Measurements from ENCODE around the gene MIER2.
"Not testable (repeated sequence)": the region's sequence is repeated elsewhere in the genome, so short reads cannot be mapped to it uniquely, and the experiment has no call there.

The MIER2 gene

GRCh38 chr19:344625-345319 lies at the start of gene MIER2:
Gene MIER2 (minus strand): TSS chr19:344796. CDS start chr19:344782, 14 bp downstream.
- peak within 1 kb of the TSS; percentile 79 for H3K9ac ChIP-seq
- H3K27ac ChIP-seq: peak within 1 kb of the TSS; percentile 78
- peak within 1 kb of the TSS; percentile 79 for H3K4me2 ChIP-seq
- H3K9me3 ChIP-seq: peaks cover 9% of the 10 kb centered on the region; the same call in 1 of the 2 replicates
- no peaks in the 10 kb centered on the region for H3K27me3 ChIP-seq
- H3K36me3 ChIP-seq: peaks cover 11% of the 10 kb centered on the region
- H3K4me3 ChIP-seq: peak within 1 kb of the TSS; percentile 73
- H4K20me1 ChIP-seq: peaks cover 38% of the 10 kb centered on the region
- no peak for TF ChIP-seq Cebpa-rat (IDR thresholded peaks at IDR 0.05)
- peaks cover 38% of the 10 kb centered on the region for H3K4me1 ChIP-seq

GRCh38 chr19:393560-393959 lies 49.0 kb upstream of the MIER2 start:
- not testable (repeated sequence) for H3K4me2 ChIP-seq, H4K20me1 ChIP-seq, H3K4me3 ChIP-seq, H3K27ac ChIP-seq, H3K27me3 ChIP-seq, H3K9ac ChIP-seq, H3K4me1 ChIP-seq, H3K36me3 ChIP-seq
- H3K9me3 ChIP-seq: peaks cover 97% of the 10 kb centered on the region

- H4K20me1 ChIP-seq: no peaks in the 10 kb centered on the region
- H3K36me3 ChIP-seq: no peaks in the 10 kb centered on the region
- no peak overlapping the region for H3K4me3 ChIP-seq
- H3K9ac ChIP-seq: no peak overlapping the region
- no peaks in the 10 kb centered on the region for H3K27me3 ChIP-seq
- no peak overlapping the region for H3K4me2 ChIP-seq
- TF ChIP-seq Cebpa-rat (IDR thresholded peaks at IDR 0.05): 0 out of 2 replicates have a peak, but pooled peaks have one; percentile 40
- peaks cover 97% of the 10 kb centered on the region for H3K9me3 ChIP-seq
- no peak overlapping the region for H3K27ac ChIP-seq
- no peaks in the 10 kb centered on the region for H3K4me1 ChIP-seq
These were observed 47.9 kb upstream of the MIER2 start for GRCh38 chr19:392375-392970.

GRCh38 chr19:391726-392374 lies 47.3 kb upstream of the MIER2 start:
- TF ChIP-seq Cebpa-rat (IDR thresholded peaks at IDR 0.05): no peak
- Histone ChIP-seq H4K20me1 (no peaks in the 10 kb centered on the region), H3K27ac (no peak overlapping the region), H3K4me1 (no peaks in the 10 kb centered on the region), H3K4me2 (no peak overlapping the region), H3K4me3 (no peak overlapping the region), H3K36me3 (no peaks in the 10 kb centered on the region), H3K9ac (no peak overlapping the region), H3K9me3 (peaks cover 93% of the 10 kb centered on the region), H3K27me3 (no peaks in the 10 kb centered on the region)

GRCh38 chr19:391207-391557 lies 46.6 kb upstream of the MIER2 start:
- Histone ChIP-seq H3K27ac (no peak overlapping the region), H3K4me1 (no peaks in the 10 kb centered on the region), H3K9ac (no peak overlapping the region), H3K27me3 (no peaks in the 10 kb centered on the region), H3K4me3 (no peak overlapping the region), H3K4me2 (no peak overlapping the region), H4K20me1 (no peaks in the 10 kb centered on the region), H3K36me3 (no peaks in the 10 kb centered on the region), H3K9me3 (peaks cover 88% of the 10 kb centered on the region)
- TF ChIP-seq Cebpa-rat (IDR thresholded peaks at IDR 0.05): no peak

- Histone ChIP-seq H4K20me1 (no peaks in the 10 kb centered on the region), H3K27ac (no peak overlapping the region), H3K9ac (no peak overlapping the region)
These were observed 46.0 kb upstream of the MIER2 start for GRCh38 chr19:390386-391206.

GRCh38 chr19:389935-390289 lies 45.3 kb upstream of the MIER2 start:
- Histone ChIP-seq H3K4me1 (no peaks in the 10 kb centered on the region), H3K27ac (no peak overlapping the region), H3K9ac (no peak overlapping the region), H4K20me1 (no peaks in the 10 kb centered on the region), H3K4me3 (no peak overlapping the region), H3K4me2 (no peak overlapping the region), H3K9me3 (peaks cover 89% of the 10 kb centered on the region), H3K36me3 (no peaks in the 10 kb centered on the region), H3K27me3 (no peaks in the 10 kb centered on the region)
- no peak for TF ChIP-seq Cebpa-rat (IDR thresholded peaks at IDR 0.05)

More at GRCh38 chr19:390386-391206, 46.0 kb upstream of the MIER2 start:
- Histone ChIP-seq H3K27me3 (no peaks in the 10 kb centered on the region), H3K36me3 (no peaks in the 10 kb centered on the region), H3K4me1 (no peaks in the 10 kb centered on the region), H3K4me3 (no peak overlapping the region), H3K4me2 (no peak overlapping the region), H3K9me3 (peaks cover 88% of the 10 kb centered on the region)
- no peak for TF ChIP-seq Cebpa-rat (IDR thresholded peaks at IDR 0.05)

GRCh38 chr19:389255-389934 lies 44.8 kb upstream of the MIER2 start:
- no peak overlapping the region for H3K4me3 ChIP-seq
- no peak for TF ChIP-seq Cebpa-rat (IDR thresholded peaks at IDR 0.05)
- H3K27me3 ChIP-seq: no peaks in the 10 kb centered on the region
- H3K27ac ChIP-seq: no peak overlapping the region
- peaks cover 89% of the 10 kb centered on the region for H3K9me3 ChIP-seq
- no peak overlapping the region for H3K4me2 ChIP-seq
- H3K4me1 ChIP-seq: peaks cover 3% of the 10 kb centered on the region; the same call in 1 of the 2 replicates
- no peak overlapping the region for H3K9ac ChIP-seq
- no peaks in the 10 kb centered on the region for H3K36me3 ChIP-seq
- H4K20me1 ChIP-seq: no peaks in the 10 kb centered on the region

GRCh38 chr19:388691-389090 lies 44.1 kb upstream of the MIER2 start:
- no peaks in the 10 kb centered on the region for H4K20me1 ChIP-seq
- H3K4me1 ChIP-seq: peaks cover 10% of the 10 kb centered on the region; the same call in 1 of the 2 replicates
- H3K9me3 ChIP-seq: peaks cover 89% of the 10 kb centered on the region
- no peak overlapping the region for H3K4me2 ChIP-seq
- H3K4me3 ChIP-seq: no peak overlapping the region
- no peaks in the 10 kb centered on the region for H3K27me3 ChIP-seq
- H3K9ac ChIP-seq: no peak overlapping the region
- no peak overlapping the region for H3K27ac ChIP-seq
- no peak for TF ChIP-seq Cebpa-rat (IDR thresholded peaks at IDR 0.05)
- H3K36me3 ChIP-seq: no peaks in the 10 kb centered on the region
